ENCODE measurements around the gene ALDH3A2.
"Not testable (repeated sequence)": the region's sequence is repeated elsewhere in the genome, so short reads cannot be mapped to it uniquely, and the experiment has no call there.

Gene ALDH3A2

GRCh38 chr17:19651451-19652238, 3.1 kb downstream of the ALDH3A2 start:
- no peak for DNase-seq (ENCODE audit: low spot score)

- DNase-seq (ENCODE audit: low spot score): no peak
These were observed 4.0 kb downstream of the ALDH3A2 start for GRCh38 chr17:19652595-19652994.

GRCh38 chr17:19654342-19654886, 5.9 kb downstream of the ALDH3A2 start:
- no peak for DNase-seq (ENCODE audit: low spot score)

GRCh38 chr17:19654896-19655295, 6.3 kb downstream of the ALDH3A2 start:
- DNase-seq (ENCODE audit: low spot score): no peak

- no peak for DNase-seq (ENCODE audit: low spot score)
These were observed 7.8 kb downstream of the ALDH3A2 start for GRCh38 chr17:19656336-19656735.

- DNase-seq (ENCODE audit: low spot score): no peak
These were observed 8.5 kb downstream of the ALDH3A2 start for GRCh38 chr17:19656851-19657581.

GRCh38 chr17:19659366-19660177, 11.0 kb downstream of the ALDH3A2 start:
- DNase-seq (ENCODE audit: low spot score): no peak

GRCh38 chr17:19660219-19660870, 11.8 kb downstream of the ALDH3A2 start:
- DNase-seq (ENCODE audit: low spot score): no peak

- DNase-seq (ENCODE audit: low spot score): no peak
These were observed 12.6 kb downstream of the ALDH3A2 start for GRCh38 chr17:19661121-19661520.

GRCh38 chr17:19663097-19663496, 14.5 kb downstream of the ALDH3A2 start:
- no peak for DNase-seq (ENCODE audit: low spot score)

- no peak for DNase-seq (ENCODE audit: low spot score)
These were observed 15.7 kb downstream of the ALDH3A2 start for GRCh38 chr17:19664136-19664820.

GRCh38 chr17:19664821-19665181, 16.2 kb downstream of the ALDH3A2 start:
- DNase-seq (ENCODE audit: low spot score): no peak

- not testable (repeated sequence) for DNase-seq (ENCODE audit: low spot score)
These were observed 21.1 kb downstream of the ALDH3A2 start for GRCh38 chr17:19669680-19670079.

GRCh38 chr17:19670908-19671307, 22.4 kb downstream of the ALDH3A2 start:
- DNase-seq (ENCODE audit: low spot score): no peak

GRCh38 chr17:19671433-19671832, 22.9 kb downstream of the ALDH3A2 start:
- DNase-seq (ENCODE audit: low spot score): no peak

- DNase-seq (ENCODE audit: low spot score): no peak
These were observed 23.6 kb downstream of the ALDH3A2 start for GRCh38 chr17:19672009-19672750.

GRCh38 chr17:19673623-19674022, 25.1 kb downstream of the ALDH3A2 start:
- DNase-seq (ENCODE audit: low spot score): no peak

- DNase-seq (ENCODE audit: low spot score): no peak
These were observed 28.3 kb downstream of the ALDH3A2 start for GRCh38 chr17:19676896-19677295.

GRCh38 chr17:19677736-19678379, 29.3 kb downstream of the ALDH3A2 start:
- DNase-seq (ENCODE audit: low spot score): no peak

Measured in ecto neural progenitor cell (in vitro differentiated cells).